Stimulated activated CD4-positive, alpha-beta T cell treated with anti-CD3 and anti-CD28 coated beads, Interleukin-12 subunit alpha, Interleukin-12 subunit beta, amount 100 ng/mL, for 48 hours (primary cell): ENCODE measurements around the gene TOP3B.

Experiments
- DNase-seq, 3 donors: peaks; one replicate each; pipeline ENCODE4 v3.0.0-alpha.2; 2020; ENCODE audit warnings: low read depth in 2 of 3, low spot score in 1 of 3

TOP3B gene

DNA sequence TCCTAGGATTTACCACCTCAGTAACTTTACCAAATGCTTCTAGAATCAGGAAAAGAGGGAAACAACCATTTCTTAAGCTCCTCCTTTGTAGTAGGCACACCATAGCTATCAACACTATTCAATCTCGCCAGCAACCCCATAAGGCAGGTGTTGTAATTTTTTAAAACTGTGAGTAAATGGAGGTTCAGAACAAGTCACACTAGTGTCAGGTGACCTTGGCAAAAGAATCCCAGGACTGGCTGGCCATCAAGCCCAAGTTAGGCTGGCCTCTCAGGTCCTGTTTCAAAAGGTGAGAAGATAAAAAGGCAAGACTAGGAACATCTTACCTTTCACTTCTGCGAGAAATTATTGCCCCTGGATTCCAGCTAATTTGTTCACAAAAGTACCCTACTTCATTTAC lies 713 bp downstream of the TOP3B start:
- no peak for DNase-seq

- DNase-seq: no peak
Observed at GRCh38 chr22:21980547-21980946, 2.0 kb downstream of the TOP3B start.

- no peak for DNase-seq
Observed at GRCh38 chr22:21978564-21979386, 3.8 kb downstream of the TOP3B start.

DNA sequence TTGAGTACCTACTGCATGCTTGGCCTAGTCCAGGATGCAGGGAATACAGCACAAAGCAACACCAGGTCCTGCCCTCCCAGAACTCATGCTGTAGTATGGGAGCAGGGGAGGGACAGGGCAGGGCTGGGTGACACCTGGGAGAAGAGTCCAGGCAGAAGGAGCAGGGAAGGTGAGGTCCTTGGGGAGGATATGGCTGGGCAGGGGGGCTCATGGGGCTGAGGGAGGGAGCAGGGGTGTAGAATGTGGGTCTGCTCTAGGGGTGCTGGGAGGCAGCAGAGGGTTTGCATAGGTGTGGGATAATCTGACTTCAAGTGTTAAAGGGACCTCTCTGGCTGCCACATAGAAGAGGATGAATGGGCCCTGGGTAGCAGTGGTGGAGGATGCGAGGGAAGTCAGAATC lies 4.8 kb downstream of the TOP3B start:
- DNase-seq: no peak

DNA sequence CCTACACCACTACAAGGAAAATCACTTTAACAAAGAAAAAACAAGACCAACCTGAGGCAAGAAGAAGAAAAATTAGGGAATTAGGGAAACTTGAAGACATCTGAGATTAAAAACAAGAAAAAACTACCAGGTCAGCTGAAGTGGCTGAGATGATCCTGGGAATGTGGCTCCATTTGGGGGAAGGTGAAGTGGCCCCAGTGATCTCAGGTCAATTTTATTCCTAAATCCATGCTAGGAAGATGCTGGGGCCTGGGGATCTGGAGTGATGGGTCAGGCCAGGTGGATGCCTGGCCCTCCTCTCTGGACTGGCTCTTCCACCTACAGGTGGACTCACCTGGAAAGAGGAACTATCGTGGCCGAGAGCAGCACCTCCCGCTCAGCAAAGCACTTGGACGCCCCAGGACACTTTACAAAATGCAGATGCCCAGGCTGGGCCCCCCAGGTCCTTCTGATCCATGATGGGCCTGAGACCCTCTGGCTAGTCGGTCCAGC lies 6.7 kb downstream of the TOP3B start:
- DNase-seq: no peak

- no peak for DNase-seq
Observed at GRCh38 chr22:21975273-21975672, 7.3 kb downstream of the TOP3B start.

- no peak for DNase-seq
Observed at GRCh38 chr22:21974058-21974649, 8.4 kb downstream of the TOP3B start.

DNA sequence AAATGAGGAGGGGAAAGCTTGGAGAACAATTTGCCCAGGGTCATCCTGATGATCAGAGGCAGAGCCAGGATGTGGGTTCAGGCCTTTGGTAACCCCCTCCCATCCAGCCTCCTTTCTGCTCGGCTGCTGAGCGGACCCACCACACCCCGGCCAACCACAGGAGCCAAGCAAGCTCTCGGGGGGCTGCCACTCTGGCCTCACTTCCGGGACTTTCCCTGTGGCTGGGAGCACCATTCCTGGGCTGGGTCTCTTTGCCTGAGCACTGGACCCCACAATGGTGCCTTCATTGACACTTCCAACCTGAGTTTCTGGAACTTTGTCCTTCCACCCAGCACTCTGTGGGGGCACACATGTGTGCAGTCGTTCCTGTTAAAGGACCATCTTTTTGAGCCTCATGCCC lies 9.8 kb downstream of the TOP3B start:
- DNase-seq: no peak

- peak in 2 of 3 donors; percentile 28 to 52 for DNase-seq
Observed at GRCh38 chr22:21972293-21972779, 10.3 kb downstream of the TOP3B start.

GRCh38 chr22:21971858-21972275 lies 10.7 kb downstream of the TOP3B start:
- DNase-seq: no peak

DNA sequence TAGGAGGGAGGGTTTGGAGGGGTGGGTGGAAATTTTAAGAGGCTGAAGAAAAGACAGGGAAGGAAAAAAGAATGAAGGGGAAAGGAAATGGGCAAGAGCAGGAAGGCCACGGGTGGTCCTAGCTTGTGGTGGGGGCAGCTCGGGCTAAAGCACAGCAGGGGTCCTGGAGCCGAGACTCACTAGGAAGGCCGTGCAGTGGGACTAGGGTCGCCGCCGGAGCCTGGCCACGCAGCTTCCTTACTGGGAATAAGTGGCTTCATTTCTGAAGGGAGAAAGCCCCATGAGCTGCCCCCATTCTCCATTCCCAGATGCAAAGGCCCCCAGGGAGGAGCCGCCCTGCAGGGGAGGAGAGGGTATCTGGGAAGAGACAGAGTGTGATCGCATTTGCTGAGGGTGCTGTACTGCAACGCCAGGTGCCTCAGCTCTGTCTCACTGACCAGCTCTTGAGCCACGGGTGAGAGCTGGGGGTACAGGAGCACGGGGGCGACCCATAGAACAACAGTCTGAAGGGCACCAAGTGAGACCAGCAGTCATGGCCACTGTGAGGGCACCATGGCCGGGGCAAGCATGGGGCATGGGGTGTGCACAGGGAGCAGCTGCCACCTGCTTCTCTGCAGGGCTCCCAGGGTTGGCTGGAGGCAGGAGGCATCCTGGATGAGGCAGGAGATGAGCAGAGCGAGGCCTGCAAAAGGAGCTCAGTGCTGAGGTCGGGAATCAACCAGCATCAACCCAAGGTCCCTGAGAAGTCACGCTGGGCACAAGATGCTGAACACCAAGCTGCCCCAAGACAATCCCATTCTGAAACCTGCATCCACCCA lies 11.6 kb downstream of the TOP3B start:
- DNase-seq: no peak

- no peak for DNase-seq
Observed at GRCh38 chr22:21970037-21970799, 12.4 kb downstream of the TOP3B start.

- DNase-seq: no peak
Observed at GRCh38 chr22:21968452-21969129, 14.0 kb downstream of the TOP3B start.

DNA sequence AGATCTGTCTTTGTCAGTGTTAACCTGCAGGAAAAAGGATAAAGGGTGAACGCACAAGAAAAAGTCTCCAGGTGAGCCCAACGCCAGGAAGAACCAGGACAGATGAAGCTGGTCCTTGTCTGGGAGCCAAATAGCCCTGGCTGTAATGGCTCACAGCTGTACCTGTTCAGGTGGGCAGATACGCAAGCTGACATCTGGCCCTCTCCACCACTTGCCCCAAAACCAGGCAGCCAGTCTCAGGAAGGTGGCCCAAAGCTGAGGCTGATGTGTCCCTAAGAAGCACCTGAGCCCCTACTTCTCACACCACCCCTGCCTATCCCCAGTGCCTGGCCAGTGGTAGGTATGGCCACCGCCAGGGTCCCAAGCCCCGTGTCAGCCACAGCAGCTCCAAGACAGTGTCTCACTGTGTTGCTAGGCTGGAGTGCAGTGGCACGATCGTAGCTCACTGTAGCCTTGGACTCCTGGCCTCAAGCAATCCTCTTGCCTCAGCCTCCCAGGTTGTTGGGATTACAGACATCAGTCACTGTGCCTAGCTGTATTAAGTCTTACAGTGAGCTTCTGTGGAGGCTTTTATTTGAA lies 14.8 kb downstream of the TOP3B start:
- DNase-seq: no peak

DNA sequence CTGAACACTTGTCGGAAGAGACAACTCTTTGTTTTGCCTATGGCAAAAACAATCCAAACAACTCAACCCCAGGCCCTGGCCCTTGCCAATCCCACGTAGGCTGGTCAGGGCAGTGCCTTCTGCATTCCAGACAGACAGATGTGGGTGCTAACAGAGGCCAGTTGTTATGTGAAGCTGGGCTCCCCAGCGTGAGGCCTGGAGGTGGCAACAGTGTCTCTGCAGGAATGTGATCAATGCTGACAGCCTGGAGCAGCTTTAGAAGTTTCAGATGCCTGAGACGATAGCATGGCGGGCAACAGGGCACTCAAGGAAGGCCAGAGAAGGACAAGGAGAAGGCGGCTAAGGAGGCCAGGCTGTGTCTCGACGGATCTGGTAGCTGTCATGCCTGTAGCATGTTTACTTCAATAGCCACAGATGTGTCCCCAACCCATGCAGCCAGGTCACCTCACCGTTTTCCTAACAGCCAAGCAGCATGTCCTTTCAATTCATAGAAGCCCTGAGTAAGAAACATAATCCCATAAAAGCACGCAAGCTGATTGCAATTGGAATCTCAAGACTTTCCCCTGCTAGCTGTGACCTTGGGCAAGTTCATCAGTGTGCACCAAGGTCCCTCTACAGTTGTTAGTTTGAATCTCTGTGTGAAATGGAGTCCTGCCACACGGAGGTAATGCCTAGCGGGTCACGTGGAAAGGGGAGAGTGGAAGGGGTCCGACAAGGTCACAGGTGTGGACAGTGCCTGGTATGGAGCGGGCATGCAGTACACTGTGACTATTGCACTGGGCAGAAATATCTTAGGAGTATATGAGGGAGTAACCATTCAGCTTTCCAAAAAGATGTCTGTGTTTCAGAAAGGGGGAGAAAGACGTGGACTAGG lies 15.7 kb downstream of the TOP3B start:
- DNase-seq: no peak

DNA sequence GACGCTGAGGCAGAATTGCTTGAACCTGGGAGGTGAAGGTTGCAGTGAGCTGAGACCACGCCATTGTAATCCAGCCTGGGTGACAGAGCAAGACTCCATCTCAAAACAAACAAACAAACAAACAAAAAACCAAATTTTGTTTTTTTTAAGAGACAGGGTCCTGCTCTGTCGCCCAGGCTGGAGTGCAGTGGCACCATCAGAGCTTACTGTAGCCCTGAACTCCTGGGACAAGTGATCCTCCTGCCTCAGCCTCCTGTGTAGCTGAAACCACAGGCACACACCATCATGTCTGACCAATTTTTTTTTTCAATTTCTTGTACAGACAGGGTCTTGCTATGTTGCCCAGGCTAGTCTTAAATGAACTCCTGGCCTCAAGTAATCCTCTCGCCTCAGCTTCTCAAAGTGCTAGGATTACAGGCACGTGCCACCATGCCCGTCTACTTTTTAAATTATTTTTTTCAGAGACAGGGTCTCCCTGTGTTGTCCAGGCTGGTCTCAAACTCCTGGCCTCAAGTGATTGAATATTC lies 16.8 kb downstream of the TOP3B start:
- no peak for DNase-seq

DNA sequence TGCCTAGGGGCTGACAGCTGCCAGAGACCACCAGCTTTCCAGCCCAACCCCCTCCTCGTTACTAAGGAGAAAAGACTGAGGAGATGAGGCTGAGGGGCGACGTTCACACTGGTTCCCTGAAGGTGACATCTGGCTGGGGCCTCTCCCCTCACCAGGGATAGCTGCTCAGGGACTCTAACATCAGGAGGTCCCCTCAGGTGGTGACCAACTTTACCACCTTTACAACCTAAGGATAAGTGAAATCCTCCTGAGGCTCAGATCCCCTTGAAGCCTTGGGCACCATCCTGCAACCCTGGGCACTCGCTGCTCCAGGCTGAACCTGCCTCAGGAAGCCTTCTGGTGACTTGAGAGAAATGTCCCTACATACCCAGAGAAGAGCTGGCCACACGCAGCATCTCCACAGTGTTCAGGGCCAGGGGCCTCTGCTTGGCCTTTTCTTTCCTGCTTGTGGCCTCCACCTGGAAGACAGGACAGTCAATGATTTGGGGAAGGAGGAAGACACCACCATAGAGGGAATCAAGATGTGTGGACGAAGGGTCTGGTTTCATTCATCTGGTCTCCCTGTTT lies 17.6 kb downstream of the TOP3B start:
- no peak for DNase-seq

- DNase-seq: no peak
Observed at GRCh38 chr22:21964234-21964633, 18.4 kb downstream of the TOP3B start.
